Endothelial cell of umbilical vein (primary cell): ENCODE results near the gene TSPEAR. TPM values are rescaled to one million over a fixed set of nuclear protein-coding genes. Genes with fewer than 3 reads are reported as not detected.

Source experiments
- BruUV-seq: library from RNA; stranded (reverse); fragments of 400-500 nt; replicated peaks from 2 replicates; lab custom pipeline; 2021; lab: Mats Ljungman, UMichigan
- CTCF ChIA-PET: fragments of 300-600, 350-600 bp; sonication (Branson Sonifier 250); formaldehyde crosslinking; loops from one replicate; lab custom pipeline; 2021; ENCODE audit warnings: antibody characterized with exemption, inconsistent platforms; lab: Charles Lee
- POLR2A ChIA-PET: fragments of 300-600, 350-600 bp; sonication (Branson Sonifier 250); formaldehyde crosslinking; loops from one replicate; lab custom pipeline; 2021; ENCODE audit warnings: antibody characterized with exemption, inconsistent platforms; lab: Charles Lee
- DNase-seq: peaks from one replicate; pipeline ENCODE4 v3.0.0-alpha.2; 2011; ENCODE audit warnings: low read depth, low spot score
- FAIRE-seq: peaks from 2 replicates; lab custom pipeline; 2011; peaks lifted over from hg19 to GRCh38; lab: Jason Lieb, UNC
- H2AFZ ChIP-seq: 2 replicates; pipeline ENCODE4 v1.6.0; 2012; ENCODE audit warnings: low read depth, low read length, control low read depth, inconsistent platforms
- H3K27ac ChIP-seq: 2 replicates; pipeline ENCODE4 v1.5.1; 2011; ENCODE audit warnings: low read depth, mild to moderate bottlenecking, control low read depth, low read length, moderate library complexity; ENCODE audit not compliant: insufficient read depth
- H3K27me3 ChIP-seq, 2 experiments: 2 replicates each; pipeline versions ENCODE4 v1.6.0 to v1.6.1; 2011; ENCODE audit warnings: low read length in 2 of 2, mixed read lengths in 1 of 2; ENCODE audit not compliant: control insufficient read depth in 2 of 2, insufficient read depth in 2 of 2
- H3K36me3 ChIP-seq, 2 experiments: 2 replicates in 1 of 2; 3 replicates in 1 of 2; pipeline ENCODE4 v1.5.1; 2011; ENCODE audit warnings: low read length in 2 of 2, mild to moderate bottlenecking in 1 of 2, moderate library complexity in 1 of 2; ENCODE audit not compliant: control insufficient read depth in 2 of 2, insufficient read depth in 2 of 2; ENCODE audit errors: extremely low read depth in 1 of 2
- H3K4me1 ChIP-seq: 3 replicates; pipeline ENCODE4 v1.5.1; 2011; ENCODE audit warnings: mild to moderate bottlenecking, low read length; ENCODE audit not compliant: control insufficient read depth, insufficient read depth; ENCODE audit errors: extremely low read depth
- H3K4me2 ChIP-seq: 2 replicates; pipeline ENCODE4 v1.6.1; 2011; ENCODE audit warnings: low read length, control low read depth, mixed read lengths; ENCODE audit not compliant: insufficient read depth
- H3K4me3 ChIP-seq, 3 experiments: fragments of 200-600 bp in 1 of 3; sonication (generic), shearing (Covaris generic) in 1 of 3; replicated peaks in 1 of 3; 2 replicates each; pipeline ENCODE4 v1.5.1; 2011 to 2016; ENCODE audit warnings: control low read depth in 3 of 3, low read length in 3 of 3, mild to moderate bottlenecking in 2 of 3, inconsistent platforms in 1 of 3, low read depth in 1 of 3, moderate library complexity in 1 of 3; ENCODE audit not compliant: insufficient read depth in 1 of 3
- H3K79me2 ChIP-seq: 2 replicates; pipeline ENCODE4 v1.6.0; 2012; ENCODE audit warnings: low read length, inconsistent platforms; ENCODE audit not compliant: control insufficient read depth, insufficient read depth
- H3K9ac ChIP-seq: replicated peaks from 2 replicates; pipeline ENCODE3; 2011; ENCODE audit warnings: low read length, control low read depth; ENCODE audit not compliant: insufficient read depth; ENCODE audit errors: extremely low read depth
- H3K9me1 ChIP-seq: replicated peaks from 3 replicates; pipeline ENCODE4 v1.6.0; 2011; ENCODE audit warnings: mild to moderate bottlenecking, low read length; ENCODE audit not compliant: control insufficient read depth, insufficient read depth; ENCODE audit errors: extremely low read depth
- H3K9me3 ChIP-seq: replicated peaks from 2 replicates; pipeline ENCODE4 v1.5.1; 2012; ENCODE audit warnings: low read length, inconsistent platforms; ENCODE audit not compliant: control insufficient read depth, insufficient read depth
- H4K20me1 ChIP-seq: replicated peaks from 2 replicates; pipeline ENCODE3; 2011; ENCODE audit warnings: mild to moderate bottlenecking, low read length; ENCODE audit not compliant: control insufficient read depth, insufficient read depth; ENCODE audit errors: extremely low read depth
- FOS ChIP-seq: IDR thresholded peaks from 2 replicates; pipeline ENCODE4 v1.6.1; 2011; ENCODE audit warnings: mild to moderate bottlenecking, low read length, moderate library complexity, borderline replicate concordance; ENCODE audit not compliant: insufficient read depth
- JUN ChIP-seq: IDR thresholded peaks from 2 replicates; pipeline ENCODE4 v1.6.1; 2011; ENCODE audit warnings: borderline replicate concordance, low read depth; ENCODE audit not compliant: insufficient read length, insufficient read depth
- MYC ChIP-seq: IDR thresholded peaks from one replicate; pipeline ENCODE4 v1.6.1; 2011; ENCODE audit warnings: mild to moderate bottlenecking, low read depth, low read length
- POLR2AphosphoS5 ChIP-seq: IDR thresholded peaks from 2 replicates; pipeline ENCODE4 v1.6.1; 2012; ENCODE audit warnings: low read depth, mild to moderate bottlenecking, control low read depth, low read length, moderate library complexity; ENCODE audit not compliant: insufficient read depth
- dilution Hi-C: fragments of 300-500 bp; cut with MboI; formaldehyde crosslinking; loops from one replicate; pipeline ENCODE4 v1.15.0; 2019; ENCODE audit warnings: low sequenced_read_pairs; ENCODE audit not compliant: extremely low pct_ligation_motif_present
- intact Hi-C: fragments of 100-400 bp; cut with micrococcal nuclease; formaldehyde crosslinking; loops from one replicate; pipeline ENCODE4 v1.10.0; 2022
- polyA plus RNA-seq, 4 experiments: library from polyadenylated mRNA; depleted of rRNA in 3 of 4; stranded (reverse) in 3 of 4; unstranded in 1 of 4; fragments of >200 nt; gene quantifications; 2 replicates each; pipeline versions ENCODE4 v1.2.1 to v1.2.3, GENCODE V29; 2011 to 2012; ENCODE audit warnings: missing spikeins in 1 of 4
- total RNA-seq: library from RNA; stranded (reverse); gene quantifications from 2 replicates; pipeline ENCODE4 v1.2.3, GENCODE V29; 2021

Gene TSPEAR
- total and polyA plus RNA-seq, 2 donors (not counting 3 experiments of a cell fraction or from before 2014, with no cell fraction given) = 0.01 TPM; not detected in 1

GRCh38 chr21:44696572-44696971 is 14.8 kb downstream of the TSPEAR start:
- no peak for DNase-seq
- Histone ChIP-seq H3K27me3 (peaks cover 23 to 26% of the 10 kb centered on the region in 2 experiments), H3K9me3 (no peaks in the 10 kb centered on the region), H3K36me3 (no peaks in the 10 kb centered on the region), H3K9ac (no peak overlapping the region), H4K20me1 (no peaks in the 10 kb centered on the region), H2AFZ (no peak overlapping the region), H3K4me1 (no peaks in the 10 kb centered on the region), H3K4me3 (no peak overlapping the region), H3K4me2 (no peak overlapping the region), H3K79me2 (no peaks in the 10 kb centered on the region), H3K27ac (no peak overlapping the region), H3K9me1 (no peaks in the 10 kb centered on the region)
- dilution Hi-C loops = no loop called here
- TF ChIP-seq FOS = no peak
- BruUV-seq = no TSS peak
- CTCF ChIA-PET = interaction anchor here (1.0 kb wide), 1 partner anchor 96 kb away, joined by 3 read pairs; no protein-coding TSS in a partner anchor
- POLR2A ChIA-PET = no interaction called here
- FAIRE-seq = no peak
- intact Hi-C loops = no loop called here

GRCh38 chr21:44695641-44696040 is 15.7 kb downstream of the TSPEAR start:
- ChIA-PET POLR2A (no interaction called here), CTCF (no interaction called here)
- no peak for FAIRE-seq

More at GRCh38 chr21:44695641-44696040, 15.7 kb downstream of the TSPEAR start:
- no peaks in the 10 kb centered on the region for H3K4me1 ChIP-seq
- H4K20me1 ChIP-seq = no peaks in the 10 kb centered on the region
- no TSS peak for BruUV-seq
- H2AFZ ChIP-seq = no peak overlapping the region
- H3K27ac ChIP-seq = no peak overlapping the region
- intact Hi-C loops = no loop called here
- H3K79me2 ChIP-seq = no peaks in the 10 kb centered on the region
- H3K36me3 ChIP-seq = no peaks in the 10 kb centered on the region
- H3K9me1 ChIP-seq = no peaks in the 10 kb centered on the region
- no peak overlapping the region for H3K9ac ChIP-seq
- no peak for DNase-seq
- TF ChIP-seq JUN (no peak), POLR2AphosphoS5 (no peak), FOS (no peak), MYC (no peak)
- dilution Hi-C loops = no loop called here
- peaks cover 21 to 30% of the 10 kb centered on the region in 2 experiments for H3K27me3 ChIP-seq
- H3K9me3 ChIP-seq = no peaks in the 10 kb centered on the region
- no peak overlapping the region for H3K4me3 ChIP-seq
- H3K4me2 ChIP-seq = no peak overlapping the region
